GM12878 (cell line): Measurements from ENCODE around the gene WWTR1. TPM values are rescaled to one million over a fixed set of nuclear protein-coding genes. Genes with fewer than 3 reads are reported as not detected.
A peak's percentile ranks its signal among the peaks of the same experiment; 100 is the strongest.

Experiments used
- CREB1 ChIP-seq: IDR thresholded peaks from 2 replicates; pipeline ENCODE4 v1.6.1; 2012; ENCODE audit warnings: low read depth, mild to moderate bottlenecking, inconsistent platforms
- HDGF ChIP-seq: fragments of 450-650 bp; IDR thresholded peaks from 2 replicates; pipeline ENCODE4 v1.6.1; 2016; ENCODE audit warnings: antibody characterized with exemption
- IKZF2 ChIP-seq, 2 experiments: fragments of 450-650 bp; IDR thresholded peaks; 2 replicates each; pipeline ENCODE4 v1.6.1; 2017; ENCODE audit warnings: mild to moderate bottlenecking in 2 of 2, moderate library complexity in 2 of 2
- KAT2A ChIP-seq: conservative IDR thresholded peaks from 2 replicates; pipeline ENCODE4 v1.6.1; 2011; ENCODE audit warnings: low read depth, low read length; ENCODE audit not compliant: control insufficient read depth
- RCOR1 ChIP-seq: conservative IDR thresholded peaks from 2 replicates; pipeline ENCODE4 v1.6.1; 2012; ENCODE audit warnings: low read depth, low read length, improper control_type of control experiment
- RELB ChIP-seq: fragments of 450-650 bp; IDR thresholded peaks from 2 replicates; pipeline ENCODE4 v1.6.1; 2017; ENCODE audit warnings: low read depth, mild to moderate bottlenecking, moderate library complexity
- RUNX3 ChIP-seq: IDR thresholded peaks from 2 replicates; pipeline ENCODE4 v1.6.1; 2012; ENCODE audit warnings: low read length, inconsistent platforms
- SPI1 ChIP-seq: IDR thresholded peaks from 2 replicates; pipeline ENCODE4 v1.6.1; 2011; ENCODE audit warnings: low read depth, mild to moderate bottlenecking, low read length, moderate library complexity, borderline replicate concordance; ENCODE audit not compliant: insufficient read depth
- TCF3 ChIP-seq: IDR thresholded peaks from 2 replicates; pipeline ENCODE4 v1.6.1; 2012; ENCODE audit warnings: low read depth, mild to moderate bottlenecking, low read length, borderline replicate concordance; ENCODE audit not compliant: insufficient read depth
- ZBED1 ChIP-seq: IDR thresholded peaks from 2 replicates; pipeline ENCODE4 v1.6.1; 2016; ENCODE audit warnings: borderline replicate concordance
- ZNF217 ChIP-seq: fragments of 450-650 bp; IDR thresholded peaks from 2 replicates; pipeline ENCODE4 v1.6.1; 2017; ENCODE audit warnings: antibody characterized with exemption, mild to moderate bottlenecking
- polyA plus RNA-seq, 11 experiments: library from polyadenylated mRNA; depleted of rRNA in 4 of 11; unstranded in 6 of 11; stranded (reverse) in 5 of 11; fragments of >200 nt; fragmentation: Nextera tagmentation in 4 of 11; fragmentation: Illumina TruSeq in 1 of 11; extraction: Ambion mirVana in 4 of 11; extraction: Trizol in 1 of 11; gene quantifications; 1 replicate in 1 of 11; 2 replicates in 10 of 11; pipeline versions ENCODE4 v1.2.1 to v1.2.3, GENCODE V29; 2011 to 2016; ENCODE audit warnings: inconsistent platforms in 2 of 11, missing spikeins in 2 of 11, low read depth in 1 of 11
- total RNA-seq, 4 experiments: library from RNA; depleted of rRNA in 3 of 4; stranded (reverse); fragments of >200 nt in 3 of 4; fragmentation: Illumina TruSeq in 1 of 4; extraction: Trizol in 1 of 4; gene quantifications; 2 replicates each; pipeline versions ENCODE4 v1.2.1 to v1.2.3, GENCODE V29; 2013 to 2021
- TF ChIP-seq, protein P1 (sequence below): fragments of 450-650 bp; IDR thresholded peaks from 2 replicates; pipeline ENCODE4 v1.6.1; 2014; ENCODE audit warnings: mild to moderate bottlenecking
- TF ChIP-seq, protein P2 (sequence below): fragments of 450-650 bp; IDR thresholded peaks from 2 replicates; pipeline ENCODE4 v1.6.1; 2017; ENCODE audit warnings: mild to moderate bottlenecking, low read depth, inconsistent platforms; ENCODE audit not compliant: poor library complexity, severe bottlenecking
- TF ChIP-seq, protein P3 (sequence below), 3 experiments: IDR thresholded peaks in 2 of 3; conservative IDR thresholded peaks in 1 of 3; 2 replicates each; pipeline ENCODE4 v1.5.1; 2011; ENCODE audit warnings: low read depth in 3 of 3, low read length in 3 of 3, mild to moderate bottlenecking in 3 of 3, control low read depth in 2 of 3, moderate library complexity in 2 of 3, inconsistent platforms in 1 of 3, mixed read lengths in 1 of 3; ENCODE audit not compliant: control insufficient read depth in 2 of 3, insufficient read depth in 1 of 3; ENCODE audit errors: extremely low read depth in 1 of 3
- TF ChIP-seq, protein P4 (sequence below): fragments of 450-650 bp; formaldehyde crosslinking; IDR thresholded peaks from 2 replicates; pipeline ENCODE4 v1.5.0; 2022; ENCODE audit warnings: mild to moderate bottlenecking, missing genetic modification characterization

Gene WWTR1
- total and polyA plus RNA-seq, 10 of the 15 experiments (the other 5 are each of a cell fraction or from before 2014, with no cell fraction given), result 2.5 to 18.5 (median 5.8) TPM

GRCh38 chr3:149575961-149576564 lies 81.8 kb downstream of the WWTR1 start (continued):
- TF ChIP-seq RUNX3 (peak; percentile 70), IKZF2 (IDR thresholded peaks at IDR 0.05) (peak; percentile 96), HDGF (peak; percentile 65), KAT2A (no peak), SPI1 (peak; percentile 33; the same call in 1 of the 2 replicates), RELB (peak; percentile 85), TCF3 (no peak), CREB1 (no peak), ZNF217 (no peak), ZBED1 (no peak), RCOR1 (no peak)
- TF ChIP-seq, protein P1, sequence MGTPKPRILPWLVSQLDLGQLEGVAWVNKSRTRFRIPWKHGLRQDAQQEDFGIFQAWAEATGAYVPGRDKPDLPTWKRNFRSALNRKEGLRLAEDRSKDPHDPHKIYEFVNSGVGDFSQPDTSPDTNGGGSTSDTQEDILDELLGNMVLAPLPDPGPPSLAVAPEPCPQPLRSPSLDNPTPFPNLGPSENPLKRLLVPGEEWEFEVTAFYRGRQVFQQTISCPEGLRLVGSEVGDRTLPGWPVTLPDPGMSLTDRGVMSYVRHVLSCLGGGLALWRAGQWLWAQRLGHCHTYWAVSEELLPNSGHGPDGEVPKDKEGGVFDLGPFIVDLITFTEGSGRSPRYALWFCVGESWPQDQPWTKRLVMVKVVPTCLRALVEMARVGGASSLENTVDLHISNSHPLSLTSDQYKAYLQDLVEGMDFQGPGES, result no peak
- TF ChIP-seq, protein P2, sequence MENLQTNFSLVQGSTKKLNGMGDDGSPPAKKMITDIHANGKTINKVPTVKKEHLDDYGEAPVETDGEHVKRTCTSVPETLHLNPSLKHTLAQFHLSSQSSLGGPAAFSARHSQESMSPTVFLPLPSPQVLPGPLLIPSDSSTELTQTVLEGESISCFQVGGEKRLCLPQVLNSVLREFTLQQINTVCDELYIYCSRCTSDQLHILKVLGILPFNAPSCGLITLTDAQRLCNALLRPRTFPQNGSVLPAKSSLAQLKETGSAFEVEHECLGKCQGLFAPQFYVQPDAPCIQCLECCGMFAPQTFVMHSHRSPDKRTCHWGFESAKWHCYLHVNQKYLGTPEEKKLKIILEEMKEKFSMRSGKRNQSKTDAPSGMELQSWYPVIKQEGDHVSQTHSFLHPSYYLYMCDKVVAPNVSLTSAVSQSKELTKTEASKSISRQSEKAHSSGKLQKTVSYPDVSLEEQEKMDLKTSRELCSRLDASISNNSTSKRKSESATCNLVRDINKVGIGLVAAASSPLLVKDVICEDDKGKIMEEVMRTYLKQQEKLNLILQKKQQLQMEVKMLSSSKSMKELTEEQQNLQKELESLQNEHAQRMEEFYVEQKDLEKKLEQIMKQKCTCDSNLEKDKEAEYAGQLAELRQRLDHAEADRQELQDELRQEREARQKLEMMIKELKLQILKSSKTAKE, result no peak
- TF ChIP-seq, protein P3, sequence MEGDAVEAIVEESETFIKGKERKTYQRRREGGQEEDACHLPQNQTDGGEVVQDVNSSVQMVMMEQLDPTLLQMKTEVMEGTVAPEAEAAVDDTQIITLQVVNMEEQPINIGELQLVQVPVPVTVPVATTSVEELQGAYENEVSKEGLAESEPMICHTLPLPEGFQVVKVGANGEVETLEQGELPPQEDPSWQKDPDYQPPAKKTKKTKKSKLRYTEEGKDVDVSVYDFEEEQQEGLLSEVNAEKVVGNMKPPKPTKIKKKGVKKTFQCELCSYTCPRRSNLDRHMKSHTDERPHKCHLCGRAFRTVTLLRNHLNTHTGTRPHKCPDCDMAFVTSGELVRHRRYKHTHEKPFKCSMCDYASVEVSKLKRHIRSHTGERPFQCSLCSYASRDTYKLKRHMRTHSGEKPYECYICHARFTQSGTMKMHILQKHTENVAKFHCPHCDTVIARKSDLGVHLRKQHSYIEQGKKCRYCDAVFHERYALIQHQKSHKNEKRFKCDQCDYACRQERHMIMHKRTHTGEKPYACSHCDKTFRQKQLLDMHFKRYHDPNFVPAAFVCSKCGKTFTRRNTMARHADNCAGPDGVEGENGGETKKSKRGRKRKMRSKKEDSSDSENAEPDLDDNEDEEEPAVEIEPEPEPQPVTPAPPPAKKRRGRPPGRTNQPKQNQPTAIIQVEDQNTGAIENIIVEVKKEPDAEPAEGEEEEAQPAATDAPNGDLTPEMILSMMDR (IDR thresholded peaks at IDR 0.05 in 2 of 3, conservative IDR thresholded peaks at IDR 0.05 in 1 of 3; ENCODE audit: control insufficient read depth in 2 of 3, extremely low read depth in 1 of 3, insufficient read depth in 1 of 3, low read depth in 3 of 3, low read length in 3 of 3), result no peak
- TF ChIP-seq, protein P4, sequence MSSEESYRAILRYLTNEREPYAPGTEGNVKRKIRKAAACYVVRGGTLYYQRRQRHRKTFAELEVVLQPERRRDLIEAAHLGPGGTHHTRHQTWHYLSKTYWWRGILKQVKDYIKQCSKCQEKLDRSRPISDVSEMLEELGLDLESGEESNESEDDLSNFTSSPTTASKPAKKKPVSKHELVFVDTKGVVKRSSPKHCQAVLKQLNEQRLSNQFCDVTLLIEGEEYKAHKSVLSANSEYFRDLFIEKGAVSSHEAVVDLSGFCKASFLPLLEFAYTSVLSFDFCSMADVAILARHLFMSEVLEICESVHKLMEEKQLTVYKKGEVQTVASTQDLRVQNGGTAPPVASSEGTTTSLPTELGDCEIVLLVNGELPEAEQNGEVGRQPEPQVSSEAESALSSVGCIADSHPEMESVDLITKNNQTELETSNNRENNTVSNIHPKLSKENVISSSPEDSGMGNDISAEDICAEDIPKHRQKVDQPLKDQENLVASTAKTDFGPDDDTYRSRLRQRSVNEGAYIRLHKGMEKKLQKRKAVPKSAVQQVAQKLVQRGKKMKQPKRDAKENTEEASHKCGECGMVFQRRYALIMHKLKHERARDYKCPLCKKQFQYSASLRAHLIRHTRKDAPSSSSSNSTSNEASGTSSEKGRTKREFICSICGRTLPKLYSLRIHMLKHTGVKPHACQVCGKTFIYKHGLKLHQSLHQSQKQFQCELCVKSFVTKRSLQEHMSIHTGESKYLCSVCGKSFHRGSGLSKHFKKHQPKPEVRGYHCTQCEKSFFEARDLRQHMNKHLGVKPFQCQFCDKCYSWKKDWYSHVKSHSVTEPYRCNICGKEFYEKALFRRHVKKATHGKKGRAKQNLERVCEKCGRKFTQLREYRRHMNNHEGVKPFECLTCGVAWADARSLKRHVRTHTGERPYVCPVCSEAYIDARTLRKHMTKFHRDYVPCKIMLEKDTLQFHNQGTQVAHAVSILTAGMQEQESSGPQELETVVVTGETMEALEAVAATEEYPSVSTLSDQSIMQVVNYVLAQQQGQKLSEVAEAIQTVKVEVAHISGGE (CRISPR knock-in tag), result no peak
